ENCODE measurements around the gene MACF1.

The MACF1 gene

DNA sequence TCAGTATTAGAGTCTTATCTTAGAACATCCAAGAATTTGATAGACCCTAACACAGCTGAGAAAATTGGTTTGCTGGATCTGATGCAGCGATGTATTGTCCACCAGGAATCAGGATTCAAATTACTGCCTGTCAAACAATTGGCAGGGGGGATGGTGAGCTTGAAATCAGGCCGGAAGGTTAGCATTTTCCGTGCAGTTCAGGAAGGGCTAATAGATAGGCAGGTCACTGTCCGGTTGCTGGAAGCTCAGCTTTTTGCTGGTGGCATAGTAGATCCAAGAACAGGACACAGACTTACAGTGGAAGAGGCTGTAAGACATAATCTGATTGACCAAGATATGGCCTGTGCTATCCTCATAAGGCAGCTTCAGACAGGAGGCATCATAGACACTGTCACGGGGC is 127.2 kb downstream of the MACF1 start:
- TF ChIP-seq POLR2A (IDR thresholded peaks at IDR 0.05; ENCODE audit: extremely low read depth, insufficient read length), result no peak
- no peak for DNase-seq (ENCODE audit: low read depth)
- no peak overlapping the region for H3K4me3 ChIP-seq (ENCODE audit: low read depth, low read length)

GRCh38 chr1:39332291-39332690 is 127.8 kb downstream of the MACF1 start:
- DNase-seq (ENCODE audit: low read depth), result no peak
- TF ChIP-seq POLR2A (IDR thresholded peaks at IDR 0.05; ENCODE audit: extremely low read depth, insufficient read length), result no peak
- no peak for TF ChIP-seq MYC (IDR thresholded peaks at IDR 0.05; ENCODE audit: low read depth, low read length)
- TF ChIP-seq, protein P1, sequence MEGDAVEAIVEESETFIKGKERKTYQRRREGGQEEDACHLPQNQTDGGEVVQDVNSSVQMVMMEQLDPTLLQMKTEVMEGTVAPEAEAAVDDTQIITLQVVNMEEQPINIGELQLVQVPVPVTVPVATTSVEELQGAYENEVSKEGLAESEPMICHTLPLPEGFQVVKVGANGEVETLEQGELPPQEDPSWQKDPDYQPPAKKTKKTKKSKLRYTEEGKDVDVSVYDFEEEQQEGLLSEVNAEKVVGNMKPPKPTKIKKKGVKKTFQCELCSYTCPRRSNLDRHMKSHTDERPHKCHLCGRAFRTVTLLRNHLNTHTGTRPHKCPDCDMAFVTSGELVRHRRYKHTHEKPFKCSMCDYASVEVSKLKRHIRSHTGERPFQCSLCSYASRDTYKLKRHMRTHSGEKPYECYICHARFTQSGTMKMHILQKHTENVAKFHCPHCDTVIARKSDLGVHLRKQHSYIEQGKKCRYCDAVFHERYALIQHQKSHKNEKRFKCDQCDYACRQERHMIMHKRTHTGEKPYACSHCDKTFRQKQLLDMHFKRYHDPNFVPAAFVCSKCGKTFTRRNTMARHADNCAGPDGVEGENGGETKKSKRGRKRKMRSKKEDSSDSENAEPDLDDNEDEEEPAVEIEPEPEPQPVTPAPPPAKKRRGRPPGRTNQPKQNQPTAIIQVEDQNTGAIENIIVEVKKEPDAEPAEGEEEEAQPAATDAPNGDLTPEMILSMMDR (IDR thresholded peaks at IDR 0.05; ENCODE audit: low read depth, low read length), result no peak
- TF ChIP-seq, protein P2, sequence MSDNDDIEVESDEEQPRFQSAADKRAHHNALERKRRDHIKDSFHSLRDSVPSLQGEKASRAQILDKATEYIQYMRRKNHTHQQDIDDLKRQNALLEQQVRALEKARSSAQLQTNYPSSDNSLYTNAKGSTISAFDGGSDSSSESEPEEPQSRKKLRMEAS (IDR thresholded peaks at IDR 0.05; ENCODE audit: low read depth, low read length), result no peak
- H3K4me3 ChIP-seq (ENCODE audit: low read depth, low read length), result no peak overlapping the region

DNA sequence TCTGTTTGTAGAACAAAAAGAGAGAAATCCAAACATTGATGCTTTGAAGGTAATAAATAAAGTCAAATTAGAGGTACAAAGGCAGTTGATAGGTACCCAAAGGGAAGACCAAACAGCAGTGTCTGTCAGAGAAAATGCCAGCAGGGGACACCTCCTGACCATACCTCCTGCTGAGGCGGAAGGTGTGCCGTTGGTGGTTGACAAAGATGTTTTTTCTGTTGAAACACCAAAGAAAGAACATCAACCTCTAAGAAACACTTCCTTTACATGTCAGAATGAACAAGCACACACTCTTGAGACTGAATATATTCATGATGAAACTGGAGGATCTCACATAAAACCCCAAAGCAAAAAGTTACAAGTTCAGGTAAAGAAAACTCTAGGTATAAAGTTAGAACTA is 128.3 kb downstream of the MACF1 start:
- DNase-seq (ENCODE audit: low read depth), result no peak
- TF ChIP-seq, protein P2 (IDR thresholded peaks at IDR 0.05; ENCODE audit: low read depth, low read length), result no peak
- TF ChIP-seq MYC (IDR thresholded peaks at IDR 0.05; ENCODE audit: low read depth, low read length) (no peak), POLR2A (IDR thresholded peaks at IDR 0.05; ENCODE audit: extremely low read depth, insufficient read length) (no peak)
- TF ChIP-seq, protein P1 (IDR thresholded peaks at IDR 0.05; ENCODE audit: low read depth, low read length), result no peak
- no peak overlapping the region for H3K4me3 ChIP-seq (ENCODE audit: low read depth, low read length)

- no peak for DNase-seq (ENCODE audit: low read depth)
- no peak overlapping the region for H3K4me3 ChIP-seq (ENCODE audit: low read depth, low read length)
- TF ChIP-seq, protein P2 (IDR thresholded peaks at IDR 0.05; ENCODE audit: low read depth, low read length), result no peak
- TF ChIP-seq MYC (IDR thresholded peaks at IDR 0.05; ENCODE audit: low read depth, low read length) (no peak), POLR2A (IDR thresholded peaks at IDR 0.05; ENCODE audit: extremely low read depth, insufficient read length) (no peak)
- TF ChIP-seq, protein P1 (IDR thresholded peaks at IDR 0.05; ENCODE audit: low read depth, low read length), result no peak
Measured at GRCh38 chr1:39333296-39333695, 128.8 kb downstream of the MACF1 start.

DNA sequence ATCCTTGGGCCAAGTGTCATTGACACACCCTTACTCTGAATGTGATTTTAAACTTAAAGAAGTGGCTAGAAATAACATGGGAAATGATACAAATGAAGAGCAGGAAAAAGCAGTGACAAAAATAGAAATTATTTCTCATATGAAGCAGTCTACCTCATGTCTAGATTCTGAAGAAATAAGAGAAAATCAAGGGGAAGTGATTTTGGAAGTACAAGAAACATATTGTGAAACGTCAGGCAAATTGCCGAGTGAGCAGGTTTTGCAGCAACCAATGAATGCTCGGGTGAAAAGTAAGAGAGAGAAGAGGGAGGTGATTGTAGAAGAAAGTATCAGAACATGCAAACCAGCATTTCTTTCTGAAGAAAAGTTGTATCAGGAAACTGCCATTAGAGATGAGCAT is 130.7 kb downstream of the MACF1 start:
- no peak for DNase-seq (ENCODE audit: low read depth)
- TF ChIP-seq, protein P1 (IDR thresholded peaks at IDR 0.05; ENCODE audit: low read depth, low read length), result no peak
- TF ChIP-seq MYC (IDR thresholded peaks at IDR 0.05; ENCODE audit: low read depth, low read length), result no peak

GRCh38 chr1:39337067-39337466 is 132.6 kb downstream of the MACF1 start:
- no peak for DNase-seq (ENCODE audit: low read depth)
- H3K4me3 ChIP-seq (ENCODE audit: low read depth, low read length), result no peak overlapping the region
- TF ChIP-seq, protein P1 (IDR thresholded peaks at IDR 0.05; ENCODE audit: low read depth, low read length), result no peak
- TF ChIP-seq MYC (IDR thresholded peaks at IDR 0.05; ENCODE audit: low read depth, low read length), result no peak
- TF ChIP-seq, protein P2 (IDR thresholded peaks at IDR 0.05; ENCODE audit: low read depth, low read length), result no peak
- TF ChIP-seq POLR2A (IDR thresholded peaks at IDR 0.05; ENCODE audit: extremely low read depth, insufficient read length), result no peak

More for the DNA sequence above, 130.7 kb downstream of the MACF1 start:
- no peak overlapping the region for H3K4me3 ChIP-seq (ENCODE audit: low read depth, low read length)

Data from NB4 (cell line).